GM18868 (cell line): ENCODE measurements around the gene MOSMO.
A peak's percentile ranks its signal among the peaks of the same experiment; 100 is the strongest.
"Not testable (repeated sequence)": the region's sequence is repeated elsewhere in the genome, so short reads cannot be mapped to it uniquely, and the experiment has no call there.

Experiments
- ATAC-seq: cut with Tn5 transposase; IDR thresholded peaks from one replicate; pipeline ENCODE4 v1.9.1; 2021; ENCODE audit warnings: mild to moderate bottlenecking, moderate library complexity; ENCODE audit not compliant: unreplicated experiment

Gene MOSMO

DNA sequence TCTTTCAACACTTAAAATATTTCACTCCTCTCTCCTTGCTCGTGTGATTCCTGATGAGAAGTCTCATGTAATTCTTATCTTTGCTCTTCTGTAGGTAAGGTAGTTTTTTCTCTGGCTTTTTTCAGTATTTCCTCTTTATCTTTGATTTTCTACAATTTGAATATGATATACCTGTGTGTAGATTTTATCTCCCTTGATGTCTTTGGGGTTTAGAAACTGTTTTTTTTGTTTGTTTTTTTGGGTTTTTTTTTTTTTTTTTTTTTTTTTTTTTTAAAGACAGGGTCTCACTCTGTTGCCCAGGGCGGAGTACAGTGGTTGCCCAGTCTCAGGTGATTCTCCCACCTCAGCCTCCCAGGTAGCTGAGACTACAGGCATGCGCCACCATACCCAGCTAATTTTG lies 26.6 kb downstream of the MOSMO start:
- ATAC-seq: no peak

- peak; percentile 60 for ATAC-seq
These were observed 27.2 kb downstream of the MOSMO start for GRCh38 chr16:22035153-22035552.

GRCh38 chr16:22043882-22044281 lies 36.0 kb downstream of the MOSMO start:
- ATAC-seq: not testable (repeated sequence)

- not testable (repeated sequence) for ATAC-seq
These were observed 38.0 kb downstream of the MOSMO start for GRCh38 chr16:22045888-22046287.

- ATAC-seq: no peak
These were observed 43.1 kb downstream of the MOSMO start for GRCh38 chr16:22050963-22051362.

DNA sequence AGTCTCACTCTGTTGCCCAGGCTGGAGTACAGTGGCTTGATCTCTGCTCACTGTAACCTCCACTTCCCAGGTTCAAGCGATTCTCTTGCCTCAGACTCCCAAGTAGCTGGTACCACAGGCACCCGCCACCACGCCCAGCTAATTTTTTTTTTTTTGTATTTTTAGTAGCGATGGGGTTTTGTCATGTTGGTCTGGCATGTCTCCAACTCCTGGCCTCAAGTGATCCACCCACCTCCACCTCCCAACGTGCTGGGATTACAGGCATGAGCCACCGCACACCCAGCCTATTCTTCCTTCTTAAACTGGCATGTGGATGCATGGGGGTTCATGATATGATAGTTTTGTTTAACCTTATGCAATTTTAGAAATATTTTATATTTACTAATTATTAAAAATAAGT lies 45.1 kb downstream of the MOSMO start:
- no peak for ATAC-seq

DNA sequence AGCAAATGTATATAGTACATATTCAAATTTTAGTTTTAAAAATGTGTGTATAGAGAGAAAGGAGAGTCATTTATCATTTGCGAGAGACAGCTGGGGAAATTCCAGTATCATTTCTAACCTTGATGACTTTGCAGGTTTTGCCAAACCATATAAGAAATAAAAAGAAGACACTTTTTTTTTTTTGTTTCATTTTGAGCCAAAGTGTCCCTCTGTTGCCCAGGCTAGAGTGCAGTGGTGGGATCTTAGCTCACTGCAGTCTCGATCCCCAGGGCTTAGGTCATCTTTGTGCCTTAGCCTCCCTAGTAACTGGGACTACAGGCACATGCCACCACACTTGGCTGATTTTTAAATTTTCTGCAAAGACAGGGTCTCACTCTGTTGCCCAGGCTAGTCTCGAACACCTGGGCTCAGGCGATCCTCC lies 46.0 kb downstream of the MOSMO start:
- ATAC-seq: no peak

DNA sequence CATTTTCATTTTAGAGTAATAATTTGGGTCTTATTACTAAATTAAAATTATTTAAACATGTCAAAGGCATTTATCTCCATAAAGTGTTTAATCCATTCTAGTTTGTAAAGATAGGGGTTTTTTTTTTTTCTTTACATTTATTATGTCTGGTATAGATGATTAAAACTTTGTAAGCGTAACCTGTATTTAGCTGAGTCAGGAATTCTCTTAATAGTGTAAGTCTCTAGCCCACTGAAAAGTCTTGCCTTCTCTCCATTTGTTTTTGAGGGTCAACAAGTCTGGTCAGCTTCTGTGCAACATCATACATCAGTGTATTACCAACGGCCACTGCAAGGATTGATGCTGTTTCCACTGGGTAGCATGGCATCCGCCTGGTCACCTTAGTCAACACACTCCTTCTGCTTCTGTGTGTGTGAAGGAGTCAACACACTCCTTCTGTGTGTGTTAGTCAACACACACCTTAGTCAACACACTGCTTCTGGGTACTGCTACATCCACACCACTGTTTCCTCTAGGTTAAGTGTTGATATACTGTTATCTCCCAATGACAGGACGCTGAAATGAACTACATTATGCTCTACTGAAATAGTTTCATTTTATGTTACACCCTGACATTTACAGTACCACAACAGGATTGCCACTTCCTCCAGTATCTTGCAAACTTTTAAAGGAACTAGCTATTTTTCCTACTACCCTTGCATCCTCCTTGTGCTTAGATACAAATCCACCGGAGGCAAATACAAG lies 47.1 kb downstream of the MOSMO start:
- no peak for ATAC-seq

DNA sequence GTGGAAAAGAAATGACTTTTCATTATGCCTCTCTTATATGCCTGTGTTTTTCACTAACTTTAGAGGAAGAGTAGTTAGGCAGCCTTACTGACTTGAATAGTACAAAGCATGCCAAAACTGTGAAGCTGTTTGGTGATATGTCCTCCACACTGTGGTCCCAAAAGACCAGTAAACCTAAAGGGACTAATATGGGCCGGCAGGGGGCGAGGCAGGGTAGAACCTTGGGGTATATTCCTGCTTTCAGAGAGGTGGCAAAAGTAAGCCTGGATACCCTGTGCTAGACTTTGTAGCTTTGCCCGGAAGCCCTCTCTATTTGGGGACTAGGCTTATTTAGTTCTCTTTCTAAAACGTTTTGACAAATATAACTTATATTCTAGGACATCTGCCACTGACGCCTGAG lies 48.0 kb downstream of the MOSMO start:
- ATAC-seq: no peak

DNA sequence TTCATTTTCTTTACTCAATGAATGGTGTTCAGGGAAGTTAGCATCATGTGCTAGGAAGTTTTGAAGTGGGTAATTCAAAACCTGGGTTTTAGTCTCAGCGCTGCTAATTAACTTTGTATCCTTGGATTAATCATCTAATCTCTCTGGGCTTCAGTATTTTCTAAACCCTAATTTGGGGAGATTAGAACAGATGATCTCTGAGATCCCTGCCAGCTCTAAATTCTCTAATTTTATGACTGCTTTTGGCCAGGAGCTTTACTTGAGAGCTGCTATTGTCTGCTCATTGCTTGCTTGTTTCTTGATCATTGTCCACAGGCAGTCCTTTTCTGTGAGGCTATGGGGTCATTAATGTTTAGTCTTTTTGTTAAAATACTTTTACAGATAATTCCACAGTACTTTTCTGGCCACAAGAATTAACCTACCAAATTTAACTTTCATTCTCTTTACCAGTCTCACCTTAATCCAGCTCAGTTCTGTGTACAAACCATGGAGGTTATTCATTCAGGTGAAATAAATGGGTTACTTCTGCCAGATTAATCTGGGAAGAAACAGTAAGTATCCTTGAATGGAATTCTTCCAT lies 56.1 kb downstream of the MOSMO start:
- ATAC-seq: no peak

DNA sequence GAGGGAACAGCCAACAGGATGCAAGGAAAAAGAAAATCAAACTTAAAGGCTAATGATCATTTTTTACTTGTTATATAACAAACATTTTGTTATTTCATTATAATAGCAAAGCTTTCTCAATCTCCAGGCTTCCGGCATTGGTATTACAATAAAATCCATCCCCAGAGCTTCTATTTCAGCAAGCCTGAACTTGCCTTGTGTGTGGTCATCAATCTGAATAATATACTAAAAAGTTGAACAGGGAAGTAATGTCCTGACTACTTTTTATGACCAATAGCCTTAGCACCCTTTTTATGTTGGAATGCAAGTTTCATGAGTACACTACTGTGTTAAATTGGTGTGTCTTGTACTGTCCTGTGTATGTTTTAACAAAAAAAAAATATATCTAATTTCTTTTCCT lies 57.3 kb downstream of the MOSMO start:
- no peak for ATAC-seq

DNA sequence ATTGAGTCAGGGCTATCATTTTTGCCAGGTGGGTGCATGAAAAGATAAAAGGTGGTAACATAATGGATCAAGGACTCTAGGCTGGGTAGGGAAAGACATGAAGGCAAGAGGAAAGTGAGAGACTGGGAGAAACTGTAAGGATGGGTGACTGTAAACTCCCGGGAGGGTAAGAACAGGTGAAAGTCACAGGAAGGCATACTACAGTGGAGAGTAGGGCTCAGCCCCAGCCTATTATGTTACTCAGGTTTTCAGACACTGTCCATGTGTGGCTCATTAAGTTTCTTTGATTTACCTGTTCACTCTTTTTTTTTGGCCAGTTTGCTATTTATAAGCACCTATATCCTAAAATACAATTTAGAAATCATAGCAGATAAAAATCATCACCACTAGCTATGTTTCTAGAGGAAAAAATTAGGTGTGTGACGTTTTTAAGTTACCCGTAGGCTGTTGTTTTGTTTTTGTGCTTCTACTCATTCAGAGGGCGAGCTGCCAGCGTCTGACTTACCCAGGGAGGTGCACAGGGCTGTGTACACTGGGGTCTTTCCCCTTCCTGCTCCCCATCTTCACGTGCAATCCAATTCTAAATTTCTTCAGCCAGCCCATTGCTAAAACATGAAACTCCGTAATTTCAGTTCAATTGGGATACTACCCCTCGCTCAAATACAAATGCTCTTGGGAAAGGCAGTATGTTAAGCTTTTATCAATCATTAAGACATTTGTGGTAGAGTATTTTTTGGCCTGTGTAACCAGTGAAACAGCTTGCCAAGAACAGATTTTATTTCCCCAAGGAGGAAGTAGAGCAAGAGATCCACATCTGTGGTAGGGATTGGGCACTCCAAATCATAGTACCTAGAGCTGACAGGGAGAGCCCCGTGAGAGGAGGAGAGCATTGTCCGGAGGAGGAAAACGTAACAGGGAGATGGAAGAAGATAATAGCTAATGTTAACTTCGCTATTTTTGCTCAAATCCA lies 62.7 kb downstream of the MOSMO start:
- ATAC-seq: no peak

GRCh38 chr16:22071331-22071910 lies 63.5 kb downstream of the MOSMO start:
- no peak for ATAC-seq

DNA sequence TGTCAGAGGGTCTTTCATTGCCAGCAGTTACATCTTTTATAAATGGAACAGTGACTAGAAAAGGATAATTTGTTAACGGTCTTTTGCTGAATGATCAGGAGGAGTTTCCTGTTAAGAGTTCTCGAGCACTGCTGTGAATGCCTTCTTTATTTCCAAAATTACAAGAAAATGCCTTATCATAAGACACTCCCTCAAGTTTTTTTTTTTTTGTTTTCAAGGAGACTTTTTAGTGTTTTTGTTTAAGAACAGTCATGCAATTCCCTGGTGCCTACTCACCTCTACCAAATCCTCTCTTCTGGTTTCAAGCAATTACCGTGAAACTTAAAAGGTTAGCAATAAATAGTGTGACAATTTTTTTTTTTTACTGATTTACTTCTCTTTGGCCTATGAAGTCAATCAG lies 65.4 kb downstream of the MOSMO start:
- ATAC-seq: no peak

DNA sequence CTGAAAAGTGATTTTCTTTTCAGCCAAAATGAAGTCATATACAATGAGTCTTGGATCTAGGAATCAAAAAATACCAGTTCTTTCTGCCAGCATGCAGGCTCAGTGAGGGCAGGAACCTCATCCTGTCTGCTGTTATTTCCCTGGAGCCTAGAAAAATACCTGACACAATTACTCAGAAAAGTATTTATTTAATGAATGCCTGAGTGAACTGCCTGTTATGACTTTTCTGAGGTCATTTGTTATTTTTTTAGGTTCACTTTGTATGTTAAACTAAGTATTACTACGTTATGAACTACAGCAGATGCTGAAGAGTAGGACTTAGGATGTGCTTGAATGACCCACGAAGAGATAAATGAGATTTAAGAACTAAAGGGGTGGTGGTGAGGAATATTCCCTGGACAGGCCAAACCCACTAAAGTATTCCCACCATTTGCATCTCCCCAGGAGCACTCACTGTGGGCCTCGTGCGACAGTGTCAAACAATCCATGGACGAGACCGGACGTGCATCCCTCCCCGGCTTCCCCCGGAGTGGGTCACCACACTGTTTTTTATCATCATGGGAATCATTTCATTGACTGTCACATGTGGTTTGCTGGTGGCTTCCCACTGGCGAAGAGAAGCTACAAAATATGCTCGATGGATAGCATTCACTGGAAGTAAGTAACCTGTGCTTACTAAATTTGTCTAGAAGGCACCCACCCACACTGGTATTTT lies 67.3 kb downstream of the MOSMO start:
- no peak for ATAC-seq

- ATAC-seq: no peak
These were observed 67.9 kb downstream of the MOSMO start for GRCh38 chr16:22075776-22076175.

DNA sequence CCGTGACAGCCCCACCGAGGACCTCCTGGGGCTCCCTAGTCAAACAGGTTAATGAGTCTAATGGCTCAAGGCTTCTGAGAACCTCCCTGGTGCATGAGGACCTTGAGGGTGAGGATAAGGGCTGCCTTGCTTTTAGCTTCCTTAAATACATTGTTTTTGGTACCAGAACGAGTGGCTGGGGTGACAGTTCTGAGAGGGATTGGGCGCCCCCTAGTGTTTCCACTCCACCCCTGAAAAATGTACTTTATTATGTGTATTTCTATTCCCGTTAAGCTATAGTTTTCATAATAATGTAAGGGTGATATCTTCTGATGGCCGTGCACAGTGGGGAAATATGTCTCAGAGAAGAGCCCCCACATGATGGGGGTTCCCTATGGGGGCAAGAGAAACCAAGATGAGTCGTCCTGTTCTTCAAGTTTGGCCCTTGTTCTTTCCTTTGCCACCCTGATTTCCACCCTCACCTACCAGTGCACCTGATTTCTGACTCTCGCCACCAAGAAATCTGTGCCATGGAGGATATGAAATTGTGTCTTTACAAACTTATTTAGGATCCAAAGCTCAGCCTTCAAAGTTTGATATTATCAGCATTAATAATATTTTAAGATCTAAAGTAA lies 69.9 kb downstream of the MOSMO start:
- no peak for ATAC-seq

DNA sequence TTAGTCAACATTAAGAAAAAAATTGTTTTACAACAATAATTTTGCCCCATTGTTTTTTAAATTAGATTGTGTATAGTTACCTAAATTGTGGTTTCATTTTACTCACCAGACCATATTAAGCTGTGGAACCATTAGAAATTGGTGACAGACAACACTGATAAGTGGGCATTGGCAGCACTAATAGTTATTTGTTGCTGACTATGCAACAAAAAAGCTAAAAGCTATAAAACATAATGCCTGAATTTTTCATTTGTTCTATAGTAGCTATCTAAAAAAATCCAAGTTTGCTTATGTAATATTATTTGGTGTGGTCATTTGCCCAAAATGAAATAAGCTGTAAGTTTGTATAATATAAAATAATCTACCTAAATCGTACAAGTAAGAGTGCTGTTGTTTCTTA lies 70.7 kb downstream of the MOSMO start:
- no peak for ATAC-seq

GRCh38 chr16:22081050-22081449 lies 73.1 kb downstream of the MOSMO start:
- ATAC-seq: no peak

GRCh38 chr16:22086440-22086839 lies 78.5 kb downstream of the MOSMO start:
- ATAC-seq: no peak
